ENCODE measurements around the gene PIGX.

GRCh38 chr3:196771067-196771466, 58.9 kb downstream of the PIGX start:
- TF ChIP-seq, protein P1, sequence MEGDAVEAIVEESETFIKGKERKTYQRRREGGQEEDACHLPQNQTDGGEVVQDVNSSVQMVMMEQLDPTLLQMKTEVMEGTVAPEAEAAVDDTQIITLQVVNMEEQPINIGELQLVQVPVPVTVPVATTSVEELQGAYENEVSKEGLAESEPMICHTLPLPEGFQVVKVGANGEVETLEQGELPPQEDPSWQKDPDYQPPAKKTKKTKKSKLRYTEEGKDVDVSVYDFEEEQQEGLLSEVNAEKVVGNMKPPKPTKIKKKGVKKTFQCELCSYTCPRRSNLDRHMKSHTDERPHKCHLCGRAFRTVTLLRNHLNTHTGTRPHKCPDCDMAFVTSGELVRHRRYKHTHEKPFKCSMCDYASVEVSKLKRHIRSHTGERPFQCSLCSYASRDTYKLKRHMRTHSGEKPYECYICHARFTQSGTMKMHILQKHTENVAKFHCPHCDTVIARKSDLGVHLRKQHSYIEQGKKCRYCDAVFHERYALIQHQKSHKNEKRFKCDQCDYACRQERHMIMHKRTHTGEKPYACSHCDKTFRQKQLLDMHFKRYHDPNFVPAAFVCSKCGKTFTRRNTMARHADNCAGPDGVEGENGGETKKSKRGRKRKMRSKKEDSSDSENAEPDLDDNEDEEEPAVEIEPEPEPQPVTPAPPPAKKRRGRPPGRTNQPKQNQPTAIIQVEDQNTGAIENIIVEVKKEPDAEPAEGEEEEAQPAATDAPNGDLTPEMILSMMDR (IDR thresholded peaks at IDR 0.05; ENCODE audit: low read length), result no peak
- no peak for TF ChIP-seq EZH2 (optimal IDR thresholded peaks at IDR 0.05; ENCODE audit: low read depth, low read length)

Measured in MM.1S (cell line).